HepG2 (cell line): ENCODE results near the gene C11orf58. TPM values are rescaled to one million over a fixed set of nuclear protein-coding genes. Genes with fewer than 3 reads are reported as not detected.

Experiments
- ATAC-seq: fragments of 200-7000 bp; cut with Tn5 transposase; 3 replicates; pipeline ENCODE4 v1.9.1; 2020; ENCODE audit warnings: mild to moderate bottlenecking, moderate library complexity
- BruUV-seq: library from RNA; stranded (reverse); fragments of 400-500 nt; replicated peaks from 2 replicates; lab custom pipeline; 2021; lab: Mats Ljungman, UMichigan
- CTCF ChIA-PET: fragments of 300-600 bp; formaldehyde crosslinking; extraction: SDS; loops from one replicate; lab custom pipeline; 2021; ENCODE audit warnings: low total read pairs, inconsistent platforms, low intra/inter-chr PET ratio; lab: Yijun Ruan, JAX
- POLR2A ChIA-PET: fragments of 350-600 bp; sonication (Branson Sonifier 250); formaldehyde crosslinking; loops from one replicate; lab custom pipeline; 2020; ENCODE audit warnings: antibody characterized with exemption, inconsistent platforms; lab: Yijun Ruan, JAX
- DNase-seq: peaks from one replicate; pipeline ENCODE4 v3.0.0-alpha.2; 2015; ENCODE audit warnings: low spot score
- FAIRE-seq: peaks from 3 replicates; lab custom pipeline; 2011; peaks lifted over from hg19 to GRCh38; lab: Jason Lieb, UNC
- H2AFZ ChIP-seq: one replicate; pipeline ENCODE4 v1.6.1; 2011; ENCODE audit warnings: low read length, inconsistent platforms
- H3K27ac ChIP-seq: fragments of 300-600 bp; 3 replicates; pipeline ENCODE4 v1.8.0; 2011; ENCODE audit warnings: mixed run types, mild to moderate bottlenecking, mixed read lengths, low read length, inconsistent platforms; ENCODE audit not compliant: insufficient read depth; ENCODE audit errors: extremely low read length
- H3K27me3 ChIP-seq, 2 experiments: fragments of 200-600 bp in 1 of 2; 2 replicates in 1 of 2; 3 replicates in 1 of 2; pipeline versions ENCODE4 v1.6.0 to v1.8.0; 2011; ENCODE audit warnings: low read length in 2 of 2, mild to moderate bottlenecking in 2 of 2, moderate library complexity in 2 of 2, inconsistent platforms in 1 of 2; ENCODE audit not compliant: insufficient read depth in 2 of 2, control insufficient read depth in 1 of 2
- H3K36me3 ChIP-seq, 2 experiments: fragments of 200-600 bp in 1 of 2; replicated peaks in 1 of 2; 2 replicates in 1 of 2; 3 replicates in 1 of 2; pipeline versions ENCODE4 v1.5.1 to v1.8.0; 2011; ENCODE audit warnings: low read length in 2 of 2, inconsistent platforms in 1 of 2; ENCODE audit not compliant: insufficient read depth in 2 of 2, control insufficient read depth in 1 of 2
- H3K4me1 ChIP-seq: 2 replicates; pipeline ENCODE4 v1.5.1; 2012; ENCODE audit warnings: low read length, inconsistent platforms; ENCODE audit not compliant: insufficient read depth
- H3K4me2 ChIP-seq: 2 replicates; pipeline ENCODE4 v1.6.0; 2011; ENCODE audit warnings: low read depth, low read length, inconsistent platforms
- H3K4me3 ChIP-seq, 3 experiments: fragments of 200-600 bp in 1 of 3; sonication (generic), shearing (Covaris generic) in 1 of 3; replicated peaks in 1 of 3; 2 replicates each; pipeline ENCODE4 v1.5.1; 2011 to 2016; ENCODE audit warnings: low read length in 3 of 3, inconsistent platforms in 2 of 3, low read depth in 2 of 3, mild to moderate bottlenecking in 2 of 3, control low read depth in 1 of 3, mixed read lengths in 1 of 3; ENCODE audit not compliant: insufficient read depth in 1 of 3
- H3K79me2 ChIP-seq: one replicate; pipeline ENCODE4 v1.6.1; 2011; ENCODE audit warnings: low read length, inconsistent platforms; ENCODE audit not compliant: insufficient read depth
- H3K9ac ChIP-seq: 2 replicates; pipeline ENCODE4 v1.6.0; 2011; ENCODE audit warnings: mild to moderate bottlenecking, low read depth, low read length, inconsistent platforms; ENCODE audit not compliant: insufficient read depth
- H3K9me3 ChIP-seq: 2 replicates; pipeline ENCODE4 v1.5.1; 2012; ENCODE audit warnings: mild to moderate bottlenecking, low read length
- H4K20me1 ChIP-seq: 2 replicates; pipeline ENCODE4 v1.6.0; 2011; ENCODE audit warnings: inconsistent platforms, mild to moderate bottlenecking, low read length, moderate library complexity; ENCODE audit not compliant: insufficient read depth
- CBX2 ChIP-seq, 2 experiments: fragments of 200-600 bp in 1 of 2; sonication (generic); formaldehyde crosslinking in 1 of 2; IDR thresholded peaks; 2 replicates each; pipeline versions ENCODE4 v1.7.0 to v1.8.1; 2018 to 2022; ENCODE audit warnings: low read depth in 2 of 2, low read length in 1 of 2, mild to moderate bottlenecking in 1 of 2, missing genetic modification reagents in 1 of 2
- DMTF1 ChIP-seq: sonication (generic); formaldehyde crosslinking; IDR thresholded peaks from 2 replicates; pipeline ENCODE4 v1.4.0; 2020; ENCODE audit warnings: mild to moderate bottlenecking, missing genetic modification reagents
- GLMP ChIP-seq: sonication (generic); formaldehyde crosslinking; IDR thresholded peaks from 2 replicates; pipeline ENCODE4 v1.9.0; 2021; ENCODE audit warnings: missing genetic modification reagents, mild to moderate bottlenecking, borderline replicate concordance
- HNF4A ChIP-seq: sonication (generic); formaldehyde crosslinking; IDR thresholded peaks from 2 replicates; pipeline ENCODE4 v1.4.0; 2020; ENCODE audit warnings: missing genetic modification reagents
- TEAD2 ChIP-seq: sonication (generic); formaldehyde crosslinking; IDR thresholded peaks from 2 replicates; pipeline ENCODE4 v1.9.0; 2021; ENCODE audit warnings: missing genetic modification reagents
- ZIK1 ChIP-seq: sonication (generic); formaldehyde crosslinking; IDR thresholded peaks from 2 replicates; pipeline ENCODE4 v1.5.0; 2020; ENCODE audit warnings: mild to moderate bottlenecking, low read depth, missing genetic modification reagents, borderline replicate concordance
- ZNF12 ChIP-seq: sonication (generic); formaldehyde crosslinking; IDR thresholded peaks from 2 replicates; pipeline ENCODE4 v1.5.0; 2020; ENCODE audit warnings: missing genetic modification reagents
- ZNF225 ChIP-seq: sonication (generic); formaldehyde crosslinking; IDR thresholded peaks from 2 replicates; pipeline ENCODE4 v1.4.0; 2020; ENCODE audit warnings: mild to moderate bottlenecking, missing genetic modification reagents
- ZNF318 ChIP-seq: sonication (generic); formaldehyde crosslinking; IDR thresholded peaks from 2 replicates; pipeline ENCODE4 v1.4.0; 2020; ENCODE audit warnings: mild to moderate bottlenecking, missing genetic modification reagents
- ZNF605 ChIP-seq: sonication (generic); formaldehyde crosslinking; IDR thresholded peaks from 2 replicates; pipeline ENCODE4 v1.8.0; 2022; ENCODE audit warnings: mild to moderate bottlenecking, missing genetic modification reagents
- WGBS: methylation state at CpG from one replicate; pipeline ENCODE4 v1.1.6; 2017; ENCODE audit warnings: low lambda C conversion rate; 5-methylcytosine and 5-hydroxymethylcytosine counted together
- in situ Hi-C: cut with HindIII; loops from 2 replicates; pipeline ENCODE4 v1.10.0; 2017; ENCODE audit warnings: low pct_unique_long_range_greater_than_20kb; ENCODE audit not compliant: extremely low pct_ligation_motif_present
- intact Hi-C: fragments of 100-400 bp; cut with micrococcal nuclease; formaldehyde crosslinking; loops from one replicate; pipeline ENCODE4 v1.10.0; 2022; ENCODE audit not compliant: unreplicated experiment
- polyA plus RNA-seq, 8 experiments: library from polyadenylated mRNA; depleted of rRNA in 3 of 8; stranded (reverse) in 7 of 8; unstranded in 1 of 8; fragments of >200 nt; fragmentation: Illumina TruSeq in 4 of 8; extraction: Trizol in 4 of 8; gene quantifications; 2 replicates each; pipeline versions ENCODE4 v1.2.1 to v1.2.3, GENCODE V29; 2011 to 2016; ENCODE audit warnings: low read depth in 4 of 8, missing spikeins in 1 of 8, mixed read lengths in 1 of 8; ENCODE audit not compliant: insufficient read depth in 1 of 8
- total RNA-seq, 5 experiments: library from RNA; depleted of rRNA; stranded (reverse); fragments of >200 nt; fragmentation: Illumina TruSeq; extraction: Trizol; gene quantifications; 2 replicates each; pipeline ENCODE4 v1.2.3, GENCODE V29; 2016; ENCODE audit warnings: low read depth in 1 of 5
- TF ChIP-seq, protein P1 (sequence below): sonication (generic); formaldehyde crosslinking; IDR thresholded peaks from 2 replicates; pipeline ENCODE4 v1.4.0; 2020; ENCODE audit warnings: mild to moderate bottlenecking, low read depth, missing genetic modification reagents

Gene C11orf58
- total and polyA plus RNA-seq, 2 of the 13 experiments (the other 11 are each of a cell fraction or from before 2014, with no cell fraction given): 83.8 to 167 TPM

DNA sequence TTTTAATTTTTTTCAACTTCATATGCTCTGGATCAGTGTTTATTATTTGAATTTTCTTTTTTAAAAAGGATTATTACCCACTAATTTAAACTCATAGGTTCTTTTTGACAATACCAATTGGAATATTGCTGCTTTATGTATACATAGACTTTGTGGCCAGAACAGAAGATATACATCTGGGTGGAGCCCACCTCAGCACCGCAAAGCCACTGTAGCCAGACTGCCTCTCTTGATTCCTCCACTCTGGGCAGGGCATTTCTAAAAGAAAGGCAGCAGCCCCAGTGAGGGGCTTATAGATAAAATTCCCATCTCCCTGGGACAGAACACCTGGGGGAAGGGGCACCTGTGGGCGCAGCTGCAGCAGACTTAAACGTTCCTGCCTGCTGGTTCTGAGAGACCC is 10.6 kb upstream of the C11orf58 start:
- FAIRE-seq (no peak), DNase-seq (no peak), ATAC-seq (no peak)
- Histone ChIP-seq H3K79me2 (no peaks in the 10 kb centered on the region), H4K20me1 (no peaks in the 10 kb centered on the region), H3K9me3 (no peaks in the 10 kb centered on the region), H3K4me1 (no peaks in the 10 kb centered on the region), H3K4me3 (no peak overlapping the region), H3K9ac (no peak overlapping the region), H2AFZ (no peak overlapping the region), H3K27me3 (no peaks in the 10 kb centered on the region), H3K4me2 (no peak overlapping the region), H3K36me3 (no peaks in the 10 kb centered on the region), H3K27ac (no peak overlapping the region)
- CTCF ChIA-PET: no interaction called here
- POLR2A ChIA-PET: no interaction called here
- BruUV-seq: no TSS peak
- in situ Hi-C loops (no loop called here), intact Hi-C loops (no loop called here)
- 47% methylated on average over 1 of the region's 3 CpGs for WGBS
- TF ChIP-seq GLMP (no peak), CBX2 (IDR thresholded peaks at IDR 0.05; ENCODE audit: low read depth, low read length) (no peak), CBX2 (CRISPR knock-in tag; IDR thresholded peaks at IDR 0.05; ENCODE audit: low read depth) (no peak), HNF4A (CRISPR knock-in tag) (no peak), ZNF12 (no peak), TEAD2 (CRISPR knock-in tag) (no peak), ZIK1 (no peak), ZNF605 (CRISPR knock-in tag) (no peak), DMTF1 (no peak), ZNF318 (CRISPR knock-in tag) (no peak), ZNF225 (no peak)
- TF ChIP-seq, protein P1, sequence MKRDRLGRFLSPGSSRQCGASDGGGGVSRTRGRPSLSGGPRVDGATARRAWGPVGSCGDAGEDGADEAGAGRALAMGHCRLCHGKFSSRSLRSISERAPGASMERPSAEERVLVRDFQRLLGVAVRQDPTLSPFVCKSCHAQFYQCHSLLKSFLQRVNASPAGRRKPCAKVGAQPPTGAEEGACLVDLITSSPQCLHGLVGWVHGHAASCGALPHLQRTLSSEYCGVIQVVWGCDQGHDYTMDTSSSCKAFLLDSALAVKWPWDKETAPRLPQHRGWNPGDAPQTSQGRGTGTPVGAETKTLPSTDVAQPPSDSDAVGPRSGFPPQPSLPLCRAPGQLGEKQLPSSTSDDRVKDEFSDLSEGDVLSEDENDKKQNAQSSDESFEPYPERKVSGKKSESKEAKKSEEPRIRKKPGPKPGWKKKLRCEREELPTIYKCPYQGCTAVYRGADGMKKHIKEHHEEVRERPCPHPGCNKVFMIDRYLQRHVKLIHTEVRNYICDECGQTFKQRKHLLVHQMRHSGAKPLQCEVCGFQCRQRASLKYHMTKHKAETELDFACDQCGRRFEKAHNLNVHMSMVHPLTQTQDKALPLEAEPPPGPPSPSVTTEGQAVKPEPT (CRISPR knock-in tag): no peak
